ENCODE data around the gene B3GAT1.
"Not testable (repeated sequence)": the region's sequence is repeated elsewhere in the genome, so short reads cannot be mapped to it uniquely, and the experiment has no call there.

Gene B3GAT1

DNA sequence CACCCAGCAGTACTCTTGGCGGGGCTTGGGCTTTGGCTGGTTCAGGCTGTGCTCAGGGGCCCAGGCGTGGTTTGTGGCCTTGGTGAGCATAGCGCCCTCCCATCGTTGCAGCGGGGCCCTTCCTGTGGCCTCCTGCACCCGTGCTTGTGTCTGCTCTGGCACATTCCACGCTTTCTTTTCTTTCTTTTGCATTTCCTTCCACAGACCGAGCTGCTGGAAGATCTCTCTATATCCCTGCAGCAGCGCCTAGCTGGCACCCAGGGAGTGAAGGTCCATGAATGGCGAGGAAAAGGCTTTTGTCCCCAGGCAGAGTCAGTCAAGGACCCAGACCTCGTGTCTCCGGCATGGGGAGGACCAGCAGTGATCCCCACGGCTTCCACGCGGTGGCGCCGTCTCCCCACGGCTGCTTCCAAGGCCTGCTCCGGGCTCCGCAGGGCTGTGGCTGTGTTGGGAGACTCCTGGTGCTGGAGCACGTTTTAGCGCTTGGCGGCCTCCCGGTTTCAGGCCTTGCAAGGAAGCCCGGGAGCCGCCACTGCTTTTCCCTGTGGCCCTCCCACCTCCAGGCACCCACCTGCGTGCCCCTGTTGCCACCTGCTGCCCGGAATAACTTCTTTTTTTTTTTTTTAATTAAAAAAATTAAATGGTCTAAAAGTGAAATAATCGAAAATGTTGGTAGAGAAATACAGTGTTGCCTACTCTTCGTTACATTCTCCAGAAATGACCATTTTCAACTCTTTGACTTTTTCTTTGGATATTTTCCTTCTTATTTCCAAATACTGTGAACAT, 51.8 kb downstream of the B3GAT1 start:
- FAIRE-seq (no peak), DNase-seq (ENCODE audit: insufficient read length, low spot score) (peak; percentile 78)

DNA sequence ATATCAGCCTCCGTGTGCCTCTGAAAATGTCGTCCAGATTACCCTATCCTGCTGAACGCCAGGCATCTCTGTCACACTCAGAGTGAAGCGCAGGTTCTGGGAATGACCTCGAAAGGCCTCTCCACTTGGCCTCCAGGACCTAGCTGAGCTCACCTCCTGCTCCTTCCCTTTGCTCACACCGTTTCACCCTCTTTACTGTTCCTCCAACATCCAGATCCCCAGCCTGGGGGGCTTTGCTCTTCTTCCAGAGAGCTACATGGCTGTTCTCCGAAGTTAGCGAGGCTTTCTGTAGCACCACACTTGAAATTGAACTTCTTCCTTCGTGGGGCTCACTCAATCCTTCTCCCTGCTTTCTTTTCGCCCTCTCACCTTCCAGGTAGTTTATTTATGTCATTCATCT, 52.4 kb downstream of the B3GAT1 start:
- FAIRE-seq (no peak), DNase-seq (ENCODE audit: insufficient read length, low spot score) (no peak)

DNA sequence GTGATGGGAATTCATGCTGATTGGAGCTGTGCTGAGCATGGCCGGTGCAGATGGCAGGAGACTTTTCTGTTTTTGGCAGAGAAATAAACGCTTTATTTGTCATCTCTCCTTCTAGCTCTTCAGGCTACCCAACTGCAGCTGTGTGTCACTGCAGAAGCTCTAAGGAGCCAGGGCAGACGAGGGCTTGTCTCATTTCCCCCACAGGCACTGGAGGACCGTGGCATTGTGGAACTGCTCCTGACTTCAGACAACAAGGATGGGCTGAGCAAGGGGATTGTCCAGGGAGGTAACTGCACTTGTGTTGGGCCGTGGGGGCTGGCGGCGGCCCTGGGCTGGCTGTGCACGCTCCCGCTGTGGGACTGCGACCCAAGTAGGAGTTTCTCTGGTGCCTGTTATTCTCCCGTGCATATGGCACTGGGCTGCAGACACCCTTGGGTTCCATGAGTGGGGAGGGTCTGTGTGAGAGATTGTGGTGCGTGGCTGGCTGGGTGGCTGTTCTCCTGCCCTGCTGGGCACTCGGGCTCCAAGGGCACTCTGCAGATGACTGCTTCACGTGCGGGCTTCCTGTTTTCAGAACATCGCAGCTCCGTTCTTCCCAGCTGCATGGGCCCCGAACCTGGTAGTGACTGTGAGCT, 53.1 kb downstream of the B3GAT1 start:
- no peak for FAIRE-seq
- DNase-seq (ENCODE audit: insufficient read length, low spot score), result no peak

GRCh38 chr11:134358165-134358855, 53.7 kb downstream of the B3GAT1 start:
- no peak for FAIRE-seq

DNA sequence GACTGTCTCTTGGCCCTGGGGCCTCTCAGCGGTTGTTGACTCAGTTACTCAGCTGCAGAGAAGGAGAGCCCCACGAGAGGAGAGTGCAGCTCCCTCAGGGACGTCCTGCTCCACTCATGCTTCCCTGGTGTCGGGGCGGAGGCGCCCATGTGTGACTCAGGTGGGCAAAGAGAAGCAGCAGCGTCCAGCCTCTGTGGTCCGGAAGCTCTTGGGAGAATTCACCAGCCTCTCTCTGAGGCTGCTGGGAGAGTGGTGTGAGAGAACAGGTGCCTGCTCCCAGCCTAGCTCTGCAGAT, 54.5 kb downstream of the B3GAT1 start:
- DNase-seq (ENCODE audit: insufficient read length, low spot score) (no peak), FAIRE-seq (no peak)

More at GRCh38 chr11:134358165-134358855, 53.7 kb downstream of the B3GAT1 start:
- no peak for DNase-seq (ENCODE audit: insufficient read length, low spot score)

DNA sequence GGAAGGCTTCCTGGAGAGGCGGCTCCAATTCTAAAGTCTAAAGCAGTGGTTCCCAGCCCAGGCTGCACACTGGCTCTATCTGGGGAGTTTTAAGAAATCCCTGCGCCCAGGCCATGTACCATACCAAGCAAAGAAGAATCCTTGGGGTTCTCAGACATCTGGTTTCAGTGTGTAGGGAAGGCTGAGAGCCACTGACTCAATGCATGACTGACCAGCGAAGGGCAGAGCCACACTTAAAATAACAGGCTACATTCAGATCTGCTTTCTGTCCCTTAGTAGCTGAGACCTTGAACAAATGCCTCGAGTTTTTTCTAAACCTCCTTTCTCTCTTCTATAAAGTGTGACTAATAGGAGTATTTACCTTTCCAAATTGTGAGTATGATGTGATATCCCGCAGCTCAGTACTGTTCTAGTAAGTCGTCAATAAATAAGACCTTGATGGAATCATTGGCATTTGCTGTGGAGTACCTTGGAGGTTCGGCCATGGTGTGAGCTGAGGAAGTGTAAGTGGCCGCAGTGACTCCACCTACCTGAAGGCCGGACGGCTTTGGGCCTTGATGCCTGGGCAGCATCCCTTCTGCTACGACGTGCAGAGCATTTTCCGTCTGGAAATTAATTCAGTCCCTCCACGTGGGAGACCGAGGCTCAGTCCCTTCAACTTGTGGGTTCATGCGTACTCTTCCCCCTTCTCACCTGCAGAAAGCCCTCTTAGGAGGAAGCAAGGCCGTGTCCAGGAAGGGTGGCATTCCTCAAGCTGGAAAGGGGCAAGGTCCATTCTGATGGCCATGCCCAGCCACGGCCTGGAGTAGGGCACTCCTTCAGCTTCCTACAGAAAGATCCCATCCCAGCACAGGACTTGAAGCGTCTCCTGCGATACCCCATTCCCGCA, 55.1 kb downstream of the B3GAT1 start:
- no peak for FAIRE-seq
- no peak for DNase-seq (ENCODE audit: insufficient read length, low spot score)

GRCh38 chr11:134355656-134356055, 56.4 kb downstream of the B3GAT1 start:
- FAIRE-seq (no peak), DNase-seq (ENCODE audit: insufficient read length, low spot score) (no peak)

DNA sequence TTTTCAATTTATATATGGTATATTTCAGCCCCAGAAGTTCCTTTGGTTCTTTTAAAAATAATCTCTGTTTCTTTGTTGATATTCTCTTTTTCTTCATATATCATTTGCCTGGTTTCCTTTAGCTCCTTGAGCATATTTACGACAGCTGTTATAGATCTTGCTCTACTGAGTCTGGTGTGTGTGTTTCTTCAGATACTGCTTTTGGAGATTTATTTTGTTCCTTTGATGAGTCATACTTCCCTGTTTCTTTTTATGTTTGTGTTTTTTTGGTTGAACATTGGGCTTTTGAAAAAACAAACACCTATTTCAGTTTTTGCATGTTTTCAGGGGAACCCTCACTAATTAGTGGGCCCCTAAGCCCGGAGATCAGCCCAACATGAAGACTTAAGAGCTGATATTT, 56.9 kb downstream of the B3GAT1 start:
- FAIRE-seq, result no peak

DNA sequence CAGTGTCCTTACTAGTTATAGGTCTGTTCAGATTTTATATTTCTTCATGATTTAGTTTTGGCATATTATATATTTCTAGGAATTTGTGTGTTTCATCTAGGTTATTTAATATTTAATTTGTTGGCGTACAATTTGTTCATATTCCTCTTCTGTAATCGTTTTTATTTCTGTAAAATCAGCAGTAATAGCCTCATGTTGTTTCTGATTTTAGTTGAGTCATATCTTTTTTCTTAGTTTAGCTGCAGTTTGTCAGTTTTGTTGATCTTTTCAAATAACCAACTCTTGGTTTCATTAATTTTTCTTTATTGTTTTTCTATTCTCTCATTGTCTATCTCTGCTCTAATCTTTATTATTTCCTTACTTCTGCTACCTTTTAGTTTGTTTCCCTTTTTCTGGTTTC, 59.9 kb downstream of the B3GAT1 start:
- DNase-seq (ENCODE audit: insufficient read length, low spot score), result no peak
- FAIRE-seq, result no peak

More for the DNA sequence above, 56.9 kb downstream of the B3GAT1 start:
- no peak for DNase-seq (ENCODE audit: insufficient read length, low spot score)

- no peak for DNase-seq (ENCODE audit: insufficient read length, low spot score)
- no peak for FAIRE-seq
These were observed 61.7 kb downstream of the B3GAT1 start for GRCh38 chr11:134350381-134350780.

GRCh38 chr11:134349802-134350355, 62.2 kb downstream of the B3GAT1 start:
- FAIRE-seq (no peak), DNase-seq (ENCODE audit: insufficient read length, low spot score) (no peak)

- no peak for DNase-seq (ENCODE audit: insufficient read length, low spot score)
- FAIRE-seq, result peak; percentile 14
These were observed 62.8 kb downstream of the B3GAT1 start for GRCh38 chr11:134349109-134349801.

DNA sequence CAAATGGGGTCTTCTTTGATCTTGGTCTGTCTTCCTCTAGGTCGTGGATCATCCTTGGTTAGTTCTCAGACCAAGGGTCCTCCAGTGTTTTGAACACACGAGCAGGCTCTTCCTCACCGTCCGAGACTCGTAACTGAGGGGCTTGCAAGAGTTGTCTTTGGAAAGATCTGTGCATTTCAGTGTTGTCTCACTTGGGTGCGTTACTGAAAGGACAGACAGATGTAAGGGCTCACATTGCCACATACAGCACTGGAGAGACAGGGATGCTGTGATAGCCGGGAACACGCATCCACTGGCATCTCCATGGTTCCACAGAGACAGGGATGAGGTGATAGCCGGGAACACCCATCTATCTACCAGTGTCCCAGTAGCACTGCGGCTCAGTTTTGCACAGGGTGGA, 64.6 kb downstream of the B3GAT1 start:
- FAIRE-seq (no peak), DNase-seq (ENCODE audit: insufficient read length, low spot score) (no peak)

GRCh38 chr11:134346976-134347350, 65.1 kb downstream of the B3GAT1 start:
- DNase-seq (ENCODE audit: insufficient read length, low spot score), result no peak
- FAIRE-seq, result no peak

- no peak for FAIRE-seq
- DNase-seq (ENCODE audit: insufficient read length, low spot score), result no peak
These were observed 65.7 kb downstream of the B3GAT1 start for GRCh38 chr11:134346101-134346975.

GRCh38 chr11:134345237-134345550, 66.8 kb downstream of the B3GAT1 start:
- FAIRE-seq (no peak), DNase-seq (ENCODE audit: insufficient read length, low spot score) (no peak)

DNA sequence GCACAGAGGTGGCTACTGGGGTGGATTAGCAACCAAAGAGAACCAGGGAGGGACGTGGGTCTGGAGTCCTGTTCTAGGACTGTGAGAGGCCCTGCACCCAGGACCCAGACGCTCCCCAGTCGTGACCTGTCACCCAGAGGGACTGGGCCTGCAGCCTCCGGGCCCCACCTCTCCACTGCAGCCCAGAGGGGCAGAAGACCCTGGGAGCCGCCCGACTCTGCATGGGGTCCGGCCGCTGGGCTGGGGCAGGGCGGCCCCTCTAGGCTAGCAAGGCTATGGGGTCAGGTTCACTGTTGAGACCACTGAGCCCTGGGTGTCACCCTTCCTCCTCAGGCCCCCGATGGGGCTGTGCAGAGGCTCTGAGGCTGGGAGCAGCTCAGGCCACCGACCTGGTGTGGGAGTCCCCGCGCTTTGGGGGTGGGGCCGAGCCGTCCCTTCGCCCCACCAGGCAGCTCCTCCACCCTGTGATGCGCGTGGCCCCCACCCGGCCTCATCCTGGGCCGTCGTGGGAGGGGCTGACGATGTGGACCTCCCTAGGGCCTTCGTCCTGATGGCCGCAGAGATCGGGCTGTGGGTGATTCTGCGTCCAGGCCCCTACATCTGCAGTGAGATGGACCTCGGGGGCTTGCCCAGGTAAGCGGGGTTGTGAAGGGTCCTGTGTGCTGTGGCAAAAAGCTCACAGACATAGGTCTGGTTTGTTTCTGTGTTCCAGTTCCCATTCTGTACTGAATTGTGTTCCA, 67.4 kb downstream of the B3GAT1 start:
- not testable (repeated sequence) for FAIRE-seq; DNase-seq (ENCODE audit: insufficient read length, low spot score)

GRCh38 chr11:134343646-134344045, 68.4 kb downstream of the B3GAT1 start:
- DNase-seq (ENCODE audit: insufficient read length, low spot score) (no peak), FAIRE-seq (no peak)

Data from GM19239 (cell line).